ENCODE data around the gene PSIP1.
"Not testable (repeated sequence)": the region's sequence is repeated elsewhere in the genome, so short reads cannot be mapped to it uniquely, and the experiment has no call there.

The PSIP1 gene

GRCh38 chr9:15541872-15542271 lies 31.1 kb upstream of the PSIP1 start:
- no peak for FAIRE-seq

GRCh38 chr9:15531380-15531779 lies 20.6 kb upstream of the PSIP1 start:
- peak; percentile 38 for FAIRE-seq
- DNase-seq (ENCODE audit: insufficient read length, low spot score) = no peak
- TF ChIP-seq CTCF (IDR thresholded peaks at IDR 0.05; ENCODE audit: insufficient read depth, missing control alignments) = no peak

More at GRCh38 chr9:15541872-15542271, 31.1 kb upstream of the PSIP1 start:
- no peak for DNase-seq (ENCODE audit: insufficient read length, low spot score)
- no peak for TF ChIP-seq CTCF (IDR thresholded peaks at IDR 0.05; ENCODE audit: insufficient read depth, missing control alignments)

GRCh38 chr9:15529566-15530324 lies 19.0 kb upstream of the PSIP1 start:
- TF ChIP-seq CTCF (IDR thresholded peaks at IDR 0.05; ENCODE audit: insufficient read depth, missing control alignments) = no peak
- DNase-seq (ENCODE audit: insufficient read length, low spot score) (no peak), FAIRE-seq (no peak)

GRCh38 chr9:15527035-15527434 lies 16.3 kb upstream of the PSIP1 start:
- FAIRE-seq; DNase-seq (ENCODE audit: insufficient read length, low spot score): not testable (repeated sequence)

GRCh38 chr9:15525958-15526357 lies 15.2 kb upstream of the PSIP1 start:
- no peak for FAIRE-seq
- no peak for TF ChIP-seq CTCF (IDR thresholded peaks at IDR 0.05; ENCODE audit: insufficient read depth, missing control alignments)
- no peak for DNase-seq (ENCODE audit: insufficient read length, low spot score)

GRCh38 chr9:15524845-15525455 lies 14.2 kb upstream of the PSIP1 start:
- FAIRE-seq (no peak), DNase-seq (ENCODE audit: insufficient read length, low spot score) (no peak)
- TF ChIP-seq CTCF (IDR thresholded peaks at IDR 0.05; ENCODE audit: insufficient read depth, missing control alignments) = no peak

- DNase-seq (ENCODE audit: insufficient read length, low spot score) (no peak), FAIRE-seq (no peak)
- no peak for TF ChIP-seq CTCF (IDR thresholded peaks at IDR 0.05; ENCODE audit: insufficient read depth, missing control alignments)
These were observed 11.5 kb upstream of the PSIP1 start for GRCh38 chr9:15522130-15522755.
